Measurements from ENCODE around the gene SCGB1D4. TPM values are rescaled to one million over a fixed set of nuclear protein-coding genes. Genes with fewer than 3 reads are reported as not detected.

Gene SCGB1D4
- not detected in 2 replicates for total RNA-seq

GRCh38 chr11:62298975-62299374 lies at the start of gene SCGB1D4:
SCGB1D4 (minus strand) TSS chr11:62299075; CDS start chr11:62299010, 65 bp downstream.

GRCh38 chr11:62337303-62338181 lies 38.7 kb upstream of the SCGB1D4 start, which contains the start of gene ASRGL1:
ASRGL1 (plus strand) TSS chr11:62337448; CDS start chr11:62337978, 530 bp downstream.

GRCh38 chr11:62269654-62270278 lies 29.1 kb downstream of the SCGB1D4 start, which contains the start of gene SCGB2A2:
SCGB2A2 (plus strand) TSS chr11:62270158; CDS start chr11:62270217, 59 bp downstream.

Other genes starting within 250 kb of the SCGB1D4 start
- gene INCENP, start 175.1 kb downstream of the SCGB1D4 start, total RNA-seq = 13.3 and 19.2 TPM in 2 replicates
- gene SCGB1D1, start 108.9 kb downstream of the SCGB1D4 start, total RNA-seq = not detected in 2 replicates
- not detected in 2 replicates for gene SCGB2A1, start 90.4 kb downstream of the SCGB1D4 start, total RNA-seq
- gene SCGB1D2, start 56.8 kb downstream of the SCGB1D4 start, total RNA-seq = not detected in 2 replicates
- gene SCGB2A2, start 28.9 kb downstream of the SCGB1D4 start, total RNA-seq = not detected in 2 replicates
- 0.23 and 0.59 TPM in 2 replicates for gene ASRGL1, start 38.4 kb upstream of the SCGB1D4 start, total RNA-seq
- not detected in 2 replicates for gene SCGB1A1, start 120.0 kb upstream of the SCGB1D4 start, total RNA-seq
- 498 and 644 TPM in 2 replicates for gene AHNAK, start 247.7 kb upstream of the SCGB1D4 start, total RNA-seq

All from smooth muscle cell of the pulmonary artery (primary cell).